Esophagus muscularis mucosa (tissue), 3 donors: ENCODE results near the gene SNAP29.

Experiments used
- POLR2AphosphoS5 ChIP-seq, 2 donors: sonication (generic); formaldehyde crosslinking; IDR thresholded peaks; one replicate each; pipeline ENCODE4 v1.6.1; 2017; ENCODE audit warnings: antibody characterized with exemption in 2 of 2
- TF ChIP-seq, protein P1 (sequence below), 3 experiments: fragments of 200-600 bp in 2 of 3; fragments of 450-650 bp in 1 of 3; sonication (generic) in 2 of 3; IDR thresholded peaks; one replicate each; pipeline ENCODE4 v1.5.1; 2017 to 2019; ENCODE audit warnings: antibody characterized with exemption in 3 of 3, mild to moderate bottlenecking in 2 of 3, moderate library complexity in 1 of 3

DNA sequence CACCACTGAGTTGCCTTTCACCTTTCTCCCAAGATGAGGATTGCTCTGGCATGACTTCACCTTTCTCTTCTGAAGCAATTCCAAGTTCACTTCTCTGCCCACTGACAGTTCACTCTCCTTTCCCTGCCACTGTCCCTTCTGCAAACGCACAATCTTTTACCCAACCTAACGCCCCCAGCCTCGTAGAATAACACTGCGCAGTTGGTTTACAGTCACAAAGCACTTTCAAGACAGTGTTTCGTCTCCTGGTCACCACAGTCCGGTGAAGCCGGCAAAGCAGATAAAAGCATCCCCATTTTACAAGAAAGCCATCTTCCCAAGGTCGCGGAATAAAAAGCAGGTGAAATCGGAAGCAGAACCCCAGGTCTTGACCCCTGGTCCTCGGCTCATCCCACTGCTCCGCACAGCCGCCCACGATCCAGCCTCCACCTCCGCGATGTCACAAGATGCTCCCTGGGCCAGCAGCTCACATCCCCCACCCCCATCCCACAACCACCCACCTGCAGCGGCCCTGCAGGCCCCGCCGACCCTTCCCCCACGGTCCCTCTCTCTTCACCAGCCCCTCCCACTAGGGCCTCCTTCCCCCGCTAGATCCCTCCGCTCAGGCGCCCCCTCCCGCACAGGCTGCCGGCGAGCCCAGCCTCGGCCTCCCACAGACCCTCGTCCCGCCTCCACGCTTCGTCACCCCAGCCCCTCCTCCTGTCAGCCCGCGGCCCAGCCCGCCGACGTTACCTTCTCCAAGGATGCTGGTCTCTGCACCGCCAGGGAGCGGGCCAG lies 781 bp upstream of the SNAP29 start:
- TF ChIP-seq, protein P1, sequence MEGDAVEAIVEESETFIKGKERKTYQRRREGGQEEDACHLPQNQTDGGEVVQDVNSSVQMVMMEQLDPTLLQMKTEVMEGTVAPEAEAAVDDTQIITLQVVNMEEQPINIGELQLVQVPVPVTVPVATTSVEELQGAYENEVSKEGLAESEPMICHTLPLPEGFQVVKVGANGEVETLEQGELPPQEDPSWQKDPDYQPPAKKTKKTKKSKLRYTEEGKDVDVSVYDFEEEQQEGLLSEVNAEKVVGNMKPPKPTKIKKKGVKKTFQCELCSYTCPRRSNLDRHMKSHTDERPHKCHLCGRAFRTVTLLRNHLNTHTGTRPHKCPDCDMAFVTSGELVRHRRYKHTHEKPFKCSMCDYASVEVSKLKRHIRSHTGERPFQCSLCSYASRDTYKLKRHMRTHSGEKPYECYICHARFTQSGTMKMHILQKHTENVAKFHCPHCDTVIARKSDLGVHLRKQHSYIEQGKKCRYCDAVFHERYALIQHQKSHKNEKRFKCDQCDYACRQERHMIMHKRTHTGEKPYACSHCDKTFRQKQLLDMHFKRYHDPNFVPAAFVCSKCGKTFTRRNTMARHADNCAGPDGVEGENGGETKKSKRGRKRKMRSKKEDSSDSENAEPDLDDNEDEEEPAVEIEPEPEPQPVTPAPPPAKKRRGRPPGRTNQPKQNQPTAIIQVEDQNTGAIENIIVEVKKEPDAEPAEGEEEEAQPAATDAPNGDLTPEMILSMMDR (IDR thresholded peaks at IDR 0.05): no peak
- TF ChIP-seq POLR2AphosphoS5 (IDR thresholded peaks at IDR 0.05): no peak
